HL-60 (cell line): Measurements from ENCODE around the gene EFCAB6.

Experiments used
- DNase-seq, 2 experiments: peaks; one replicate each; pipeline ENCODE4 v3.0.0-alpha.2; 2010 to 2020; ENCODE audit warnings: low read depth in 1 of 2, low spot score in 1 of 2
- H3K27ac ChIP-seq: fragments of 250-450 bp; sonication (Bioruptor Pico); replicated peaks from 2 replicates; pipeline ENCODE4 v1.5.1; 2020; ENCODE audit warnings: mild to moderate bottlenecking, moderate library complexity
- H3K27me3 ChIP-seq: fragments of 250-450 bp; sonication (Bioruptor Pico); 2 replicates; pipeline ENCODE4 v1.5.1; 2021; ENCODE audit warnings: mild to moderate bottlenecking, moderate library complexity; ENCODE audit not compliant: insufficient read depth, poor library complexity, severe bottlenecking
- H3K4me3 ChIP-seq: replicated peaks from 2 replicates; pipeline ENCODE4 v1.5.1; 2011; ENCODE audit warnings: mild to moderate bottlenecking, control low read depth, low read length; ENCODE audit not compliant: insufficient read depth
- GABPA ChIP-seq: IDR thresholded peaks from 2 replicates; pipeline ENCODE4 v1.6.1; 2012; ENCODE audit warnings: low read depth
- POLR2AphosphoS5 ChIP-seq: IDR thresholded peaks from 2 replicates; pipeline ENCODE4 v1.6.1; 2012; ENCODE audit warnings: low read depth
- REST ChIP-seq: IDR thresholded peaks from 2 replicates; pipeline ENCODE4 v1.6.1; 2012; ENCODE audit warnings: low read depth; ENCODE audit not compliant: insufficient replicate concordance
- SPI1 ChIP-seq: IDR thresholded peaks from 2 replicates; pipeline ENCODE4 v1.6.1; 2012; ENCODE audit warnings: low read depth, mild to moderate bottlenecking, borderline replicate concordance
- TF ChIP-seq, protein P1 (sequence below): IDR thresholded peaks from one replicate; pipeline ENCODE4 v1.5.1; 2011; ENCODE audit warnings: low read length, control low read depth, inconsistent platforms; ENCODE audit not compliant: insufficient read depth

EFCAB6 gene

GRCh38 chr22:43819931-43820640, 8.0 kb upstream of the EFCAB6 start:
- Histone ChIP-seq H3K27ac (no peak overlapping the region), H3K4me3 (no peak overlapping the region), H3K27me3 (peaks cover 2% of the 10 kb centered on the region)
- no peak for TF ChIP-seq SPI1
- no peak for TF ChIP-seq POLR2AphosphoS5
- TF ChIP-seq, protein P1, sequence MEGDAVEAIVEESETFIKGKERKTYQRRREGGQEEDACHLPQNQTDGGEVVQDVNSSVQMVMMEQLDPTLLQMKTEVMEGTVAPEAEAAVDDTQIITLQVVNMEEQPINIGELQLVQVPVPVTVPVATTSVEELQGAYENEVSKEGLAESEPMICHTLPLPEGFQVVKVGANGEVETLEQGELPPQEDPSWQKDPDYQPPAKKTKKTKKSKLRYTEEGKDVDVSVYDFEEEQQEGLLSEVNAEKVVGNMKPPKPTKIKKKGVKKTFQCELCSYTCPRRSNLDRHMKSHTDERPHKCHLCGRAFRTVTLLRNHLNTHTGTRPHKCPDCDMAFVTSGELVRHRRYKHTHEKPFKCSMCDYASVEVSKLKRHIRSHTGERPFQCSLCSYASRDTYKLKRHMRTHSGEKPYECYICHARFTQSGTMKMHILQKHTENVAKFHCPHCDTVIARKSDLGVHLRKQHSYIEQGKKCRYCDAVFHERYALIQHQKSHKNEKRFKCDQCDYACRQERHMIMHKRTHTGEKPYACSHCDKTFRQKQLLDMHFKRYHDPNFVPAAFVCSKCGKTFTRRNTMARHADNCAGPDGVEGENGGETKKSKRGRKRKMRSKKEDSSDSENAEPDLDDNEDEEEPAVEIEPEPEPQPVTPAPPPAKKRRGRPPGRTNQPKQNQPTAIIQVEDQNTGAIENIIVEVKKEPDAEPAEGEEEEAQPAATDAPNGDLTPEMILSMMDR, result no peak
- TF ChIP-seq REST, result no peak
- no peak for TF ChIP-seq GABPA
- DNase-seq, result no peak

GRCh38 chr22:43819421-43819921, 7.4 kb upstream of the EFCAB6 start:
- TF ChIP-seq, protein P1, result no peak
- TF ChIP-seq POLR2AphosphoS5 (no peak), SPI1 (no peak), REST (no peak), GABPA (no peak)
- no peak overlapping the region for H3K27ac ChIP-seq

GRCh38 chr22:43818981-43819380, 6.9 kb upstream of the EFCAB6 start:
- H3K27ac ChIP-seq, result no peak overlapping the region
- TF ChIP-seq SPI1, result no peak
- no peak for TF ChIP-seq POLR2AphosphoS5
- TF ChIP-seq GABPA, result no peak
- TF ChIP-seq, protein P1, result no peak
- TF ChIP-seq REST, result no peak
- peaks cover 2% of the 10 kb centered on the region for H3K27me3 ChIP-seq
- H3K4me3 ChIP-seq, result no peak overlapping the region
- no peak for DNase-seq

More at GRCh38 chr22:43819421-43819921, 7.4 kb upstream of the EFCAB6 start:
- Histone ChIP-seq H3K4me3 (no peak overlapping the region), H3K27me3 (peaks cover 2% of the 10 kb centered on the region)
- DNase-seq, result no peak
